Loucy (cell line): ENCODE results near the gene RESF1.

Experiments
- H2AFZ ChIP-seq: fragments of 200-600 bp; sonication (generic); 2 replicates; pipeline ENCODE4 v1.6.0; 2016; ENCODE audit warnings: antibody characterized with exemption, mild to moderate bottlenecking, low read length, moderate library complexity
- H3F3A ChIP-seq: fragments of 200-600 bp; 2 replicates; pipeline ENCODE4 v1.6.0; 2016; ENCODE audit warnings: antibody characterized with exemption, low read depth, mild to moderate bottlenecking
- H3K27me3 ChIP-seq: fragments of 200-600 bp; sonication (generic); 2 replicates; pipeline ENCODE4 v1.6.1; 2014; ENCODE audit warnings: low read length, mild to moderate bottlenecking; ENCODE audit not compliant: insufficient read depth, poor library complexity, severe bottlenecking
- H3K36me3 ChIP-seq: fragments of 200-600 bp; sonication (generic); 2 replicates; pipeline ENCODE4 v1.6.1; 2016; ENCODE audit warnings: low read length; ENCODE audit not compliant: insufficient read depth
- H3K4me1 ChIP-seq: fragments of 200-600 bp; sonication (generic); 2 replicates; pipeline ENCODE4 v1.5.1; 2014; ENCODE audit warnings: low read length, mild to moderate bottlenecking; ENCODE audit not compliant: insufficient read depth, poor library complexity, severe bottlenecking
- H3K4me2 ChIP-seq: fragments of 200-600 bp; sonication (generic); 2 replicates; pipeline ENCODE4 v1.6.0; 2014; ENCODE audit warnings: antibody characterized with exemption, low read length, low read depth, mild to moderate bottlenecking; ENCODE audit not compliant: poor library complexity, severe bottlenecking
- H3K4me3 ChIP-seq: fragments of 200-600 bp; sonication (generic); 2 replicates; pipeline ENCODE4 v1.5.1; 2014; ENCODE audit warnings: low read length, mild to moderate bottlenecking, mixed read lengths; ENCODE audit not compliant: poor library complexity, severe bottlenecking
- H3K79me2 ChIP-seq: fragments of 200-600 bp; sonication (generic); 2 replicates; pipeline ENCODE4 v1.6.1; 2014; ENCODE audit warnings: low read length; ENCODE audit not compliant: insufficient read depth
- H3K9ac ChIP-seq: fragments of 200-600 bp; sonication (generic); 2 replicates; pipeline ENCODE4 v1.6.0; 2014; ENCODE audit warnings: mild to moderate bottlenecking, low read depth, low read length, moderate library complexity; ENCODE audit not compliant: poor library complexity, severe bottlenecking
- H3K9me2 ChIP-seq: fragments of 200-600 bp; sonication (generic); replicated peaks from 2 replicates; pipeline ENCODE4 v1.6.1; 2016; ENCODE audit warnings: low read depth, low read length, mixed read lengths
- H3K9me3 ChIP-seq: fragments of 200-600 bp; sonication (generic); 2 replicates; pipeline ENCODE4 v1.6.1; 2014; ENCODE audit warnings: mild to moderate bottlenecking, antibody characterized with exemption, low read length, low read depth; ENCODE audit not compliant: insufficient read depth
- H4K20me1 ChIP-seq: fragments of 200-600 bp; sonication (generic); 2 replicates; pipeline ENCODE4 v1.6.0; 2014; ENCODE audit warnings: antibody characterized with exemption, low read length, mild to moderate bottlenecking; ENCODE audit not compliant: insufficient read depth, poor library complexity, severe bottlenecking
- CTCF ChIP-seq: fragments of 200-600 bp; sonication (generic); conservative IDR thresholded peaks from 2 replicates; pipeline ENCODE4 v1.5.1; 2014; ENCODE audit warnings: mild to moderate bottlenecking, antibody characterized with exemption, low read length
- EZH2phosphoT487 ChIP-seq: fragments of 200-600 bp; IDR thresholded peaks from 2 replicates; pipeline ENCODE4 v1.6.1; 2018; ENCODE audit warnings: antibody characterized with exemption, mild to moderate bottlenecking, moderate library complexity, borderline replicate concordance

RESF1 gene

GRCh38 chr12:31951008-31951407 lies 8.2 kb upstream of the RESF1 start:
- no peaks in the 10 kb centered on the region for H3K9me2 ChIP-seq
- no peak overlapping the region for H3K4me2 ChIP-seq
- H3K79me2 ChIP-seq = no peaks in the 10 kb centered on the region
- H3K9ac ChIP-seq = no peak overlapping the region
- TF ChIP-seq EZH2phosphoT487 (no peak), CTCF (no peak)
- no peaks in the 10 kb centered on the region for H3K36me3 ChIP-seq
- H3K9me3 ChIP-seq = no peaks in the 10 kb centered on the region
- H3K4me3 ChIP-seq = no peak overlapping the region
- no peaks in the 10 kb centered on the region for H4K20me1 ChIP-seq
- no peak overlapping the region for H2AFZ ChIP-seq
- H3K4me1 ChIP-seq = peaks cover 8% of the 10 kb centered on the region
- H3F3A ChIP-seq = no peaks in the 10 kb centered on the region
- H3K27me3 ChIP-seq = no peaks in the 10 kb centered on the region

- Histone ChIP-seq H3F3A (no peaks in the 10 kb centered on the region), H3K36me3 (no peaks in the 10 kb centered on the region), H3K27me3 (no peaks in the 10 kb centered on the region), H3K4me3 (no peak overlapping the region), H3K9me2 (no peaks in the 10 kb centered on the region), H3K79me2 (no peaks in the 10 kb centered on the region), H4K20me1 (no peaks in the 10 kb centered on the region), H3K9ac (no peak overlapping the region), H3K4me2 (no peak overlapping the region), H2AFZ (no peak overlapping the region), H3K4me1 (peaks cover 8% of the 10 kb centered on the region), H3K9me3 (no peaks in the 10 kb centered on the region)
- TF ChIP-seq CTCF (no peak), EZH2phosphoT487 (no peak)
Observed at GRCh38 chr12:31951939-31952338, 7.3 kb upstream of the RESF1 start.

DNA sequence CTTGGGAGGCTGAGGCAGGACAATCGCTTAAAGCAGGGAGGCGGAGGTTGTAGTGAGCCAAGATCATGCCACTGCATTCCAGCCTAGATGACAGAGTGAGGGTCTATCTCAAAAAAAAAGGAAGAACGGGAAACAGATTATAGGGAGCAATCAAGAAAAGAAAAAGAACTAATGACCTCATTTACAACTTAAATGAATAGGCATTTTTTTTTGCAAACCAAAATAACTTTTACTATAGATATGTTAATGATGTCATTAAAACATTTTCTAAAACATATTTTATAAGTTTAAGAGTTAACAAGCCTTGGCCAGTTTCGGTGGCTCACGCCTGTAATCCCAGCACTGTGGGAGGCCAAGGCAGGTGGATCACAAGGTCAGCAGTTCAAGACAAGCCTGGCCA lies 6.8 kb upstream of the RESF1 start:
- Histone ChIP-seq H2AFZ (no peak overlapping the region), H3K9ac (no peak overlapping the region), H3K9me2 (no peaks in the 10 kb centered on the region), H3K4me2 (no peak overlapping the region), H3K4me3 (no peak overlapping the region), H3K27me3 (no peaks in the 10 kb centered on the region), H3K9me3 (no peaks in the 10 kb centered on the region), H3K36me3 (no peaks in the 10 kb centered on the region), H3F3A (no peaks in the 10 kb centered on the region), H4K20me1 (no peaks in the 10 kb centered on the region), H3K4me1 (peaks cover 8% of the 10 kb centered on the region), H3K79me2 (no peaks in the 10 kb centered on the region)
- no peak for TF ChIP-seq CTCF
- TF ChIP-seq EZH2phosphoT487 = no peak
